OCI-LY7 (cell line): ENCODE measurements around the gene EP300.

ENCODE experiments used
- CTCF ChIP-seq: fragments of 200-600 bp; sonication (generic); conservative IDR thresholded peaks from 2 replicates; pipeline ENCODE4 v1.5.1; 2014; ENCODE audit warnings: mild to moderate bottlenecking, antibody characterized with exemption, low read length, moderate library complexity, mixed read lengths
- EZH2phosphoT487 ChIP-seq: fragments of 200-600 bp; sonication (generic); IDR thresholded peaks from 2 replicates; pipeline ENCODE4 v1.6.1; 2018; ENCODE audit warnings: low read depth, borderline replicate concordance, mild to moderate bottlenecking, mixed run types, antibody characterized with exemption, low read length, moderate library complexity, mixed read lengths

GRCh38 chr22:41147722-41148121 lies 55.3 kb downstream of the EP300 start:
- TF ChIP-seq CTCF (no peak), EZH2phosphoT487 (no peak)
